ENCODE data around the gene SLC7A10.

SLC7A10 gene

GRCh38 chr19:33225458-33225926 lies at the start of gene SLC7A10:
Gene SLC7A10, minus strand, starts transcription at chr19:33225850. Its CDS starts 147 bp downstream, at chr19:33225703.
- no peak for DNase-seq (ENCODE audit: low spot score)

DNA sequence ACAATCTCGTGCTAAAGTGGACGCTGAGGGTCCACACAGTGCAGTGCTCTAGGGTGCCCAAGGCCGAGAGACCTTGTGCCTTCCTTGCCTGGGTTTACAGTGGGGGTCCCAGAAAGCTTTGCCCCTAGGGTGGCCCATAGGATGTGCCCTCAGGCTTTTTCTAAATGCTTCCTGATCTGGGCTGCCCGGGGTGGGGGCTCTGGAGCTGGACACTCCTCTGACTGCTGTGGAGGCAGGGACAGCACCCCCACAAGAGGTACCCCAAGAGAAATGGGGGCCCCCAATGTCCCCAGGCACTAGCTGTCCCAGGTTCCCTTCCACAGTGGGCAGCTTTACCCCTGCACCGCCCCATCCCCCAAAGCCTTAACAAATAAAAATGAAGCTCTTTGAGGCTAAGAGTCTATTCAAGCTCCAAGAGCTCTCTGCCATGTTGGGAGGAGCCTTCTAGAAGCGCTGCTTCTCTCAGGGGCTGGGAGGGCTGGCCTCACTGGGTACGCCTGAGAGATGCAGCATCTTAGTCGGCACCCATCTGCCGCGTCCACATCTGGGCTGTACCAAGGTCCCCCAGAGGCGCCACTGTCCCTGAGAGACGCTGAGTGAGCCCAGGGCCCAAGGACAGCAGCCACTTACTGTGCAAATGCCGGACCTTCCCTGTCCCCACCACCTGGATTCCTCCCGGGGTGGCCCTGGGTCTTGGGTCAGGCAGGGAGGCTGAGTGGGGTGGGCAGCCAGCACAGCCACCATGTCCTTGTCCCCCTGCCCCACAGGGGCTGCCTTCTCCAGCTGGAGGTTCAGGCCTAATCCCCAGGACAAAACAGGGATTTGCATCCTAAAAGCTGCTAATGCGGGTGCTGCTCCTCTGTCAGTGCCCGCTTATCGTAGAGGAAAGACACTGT lies 49.3 kb upstream of the SLC7A10 start:
- DNase-seq (ENCODE audit: low spot score) = no peak

- no peak for DNase-seq (ENCODE audit: low spot score)
Observed at GRCh38 chr19:33273881-33274662, 48.4 kb upstream of the SLC7A10 start.

DNA sequence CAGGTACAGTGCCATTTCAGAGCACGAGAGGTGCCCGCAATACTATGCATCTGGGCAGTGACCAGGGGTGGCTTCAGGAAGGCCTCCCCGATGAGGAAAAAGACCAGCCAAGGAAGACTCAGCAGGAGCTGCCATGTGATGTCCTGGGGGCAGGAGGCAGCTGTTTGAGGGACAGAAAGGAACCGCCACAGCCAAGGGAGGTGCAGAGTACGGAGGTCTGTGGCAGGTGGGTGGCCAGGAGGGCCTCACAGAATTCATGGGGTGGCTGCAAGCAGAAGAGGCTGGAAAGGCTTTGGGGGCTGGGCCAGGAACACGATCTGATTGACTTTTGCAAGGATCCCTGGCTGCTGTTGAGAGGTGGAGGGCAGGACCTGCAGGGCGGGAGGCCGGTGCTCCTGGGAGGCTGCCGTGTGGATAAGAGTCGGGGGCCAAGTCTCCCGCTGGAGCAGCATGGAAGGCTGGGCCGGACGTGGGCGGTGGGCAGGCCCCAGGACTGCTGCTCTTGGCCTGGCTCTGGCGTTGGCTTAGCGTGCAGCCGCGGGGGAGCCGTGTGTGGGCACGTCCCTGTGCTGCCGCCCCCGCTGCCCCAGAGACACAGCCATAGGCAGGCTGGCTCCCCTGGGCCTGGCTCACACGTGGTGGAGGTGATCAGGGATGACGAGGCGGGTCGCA lies 47.6 kb upstream of the SLC7A10 start:
- DNase-seq (ENCODE audit: low spot score) = no peak

DNA sequence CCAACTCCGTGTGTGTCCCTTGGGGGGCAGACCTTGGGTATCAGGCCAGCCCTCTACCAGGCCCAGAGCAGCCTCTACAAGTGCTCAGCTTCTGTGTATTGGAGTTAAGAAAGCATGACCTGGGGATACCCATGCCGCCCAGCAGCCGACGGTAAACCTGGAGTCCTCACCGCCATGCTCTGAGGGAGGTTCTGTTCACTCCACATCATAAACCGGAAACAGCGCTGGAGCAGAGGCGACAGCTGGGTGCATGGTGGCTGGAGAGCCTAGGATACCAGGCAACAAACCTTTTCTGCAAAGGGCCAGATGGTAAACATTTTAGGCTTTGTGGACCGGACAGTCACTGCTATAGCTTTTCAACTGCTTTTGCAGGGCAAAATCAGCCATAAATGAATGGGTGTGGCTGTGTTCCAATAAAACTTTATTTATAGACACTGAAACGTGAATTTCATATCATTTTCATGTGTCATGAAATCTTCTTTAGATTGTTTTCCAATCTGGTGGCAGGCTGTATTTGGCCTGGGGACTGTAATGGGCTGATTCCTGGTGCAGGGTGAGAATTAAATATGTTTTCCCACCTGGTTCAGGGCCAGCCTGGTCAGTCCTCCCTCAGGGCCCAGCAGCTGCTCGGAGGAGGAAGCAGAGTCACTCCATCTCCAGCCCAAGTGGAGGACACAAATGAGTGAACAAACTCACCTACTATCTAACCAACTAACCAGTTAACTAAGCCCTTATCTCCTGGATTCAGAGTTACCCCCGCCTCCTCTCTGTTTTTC lies 45.8 kb upstream of the SLC7A10 start:
- no peak for DNase-seq (ENCODE audit: low spot score)

- DNase-seq (ENCODE audit: low spot score) = no peak
Observed at GRCh38 chr19:33270769-33271168, 45.1 kb upstream of the SLC7A10 start.

GRCh38 chr19:33269016-33269415 lies 43.4 kb upstream of the SLC7A10 start:
- DNase-seq (ENCODE audit: low spot score) = no peak

GRCh38 chr19:33268162-33268991 lies 42.7 kb upstream of the SLC7A10 start:
- DNase-seq (ENCODE audit: low spot score) = no peak

GRCh38 chr19:33267706-33268105 lies 42.1 kb upstream of the SLC7A10 start:
- no peak for DNase-seq (ENCODE audit: low spot score)

GRCh38 chr19:33266974-33267484 lies 41.4 kb upstream of the SLC7A10 start:
- no peak for DNase-seq (ENCODE audit: low spot score)

GRCh38 chr19:33264881-33265445 lies 39.3 kb upstream of the SLC7A10 start:
- DNase-seq (ENCODE audit: low spot score) = no peak

- no peak for DNase-seq (ENCODE audit: low spot score)
Observed at GRCh38 chr19:33263325-33264023, 37.8 kb upstream of the SLC7A10 start.

DNA sequence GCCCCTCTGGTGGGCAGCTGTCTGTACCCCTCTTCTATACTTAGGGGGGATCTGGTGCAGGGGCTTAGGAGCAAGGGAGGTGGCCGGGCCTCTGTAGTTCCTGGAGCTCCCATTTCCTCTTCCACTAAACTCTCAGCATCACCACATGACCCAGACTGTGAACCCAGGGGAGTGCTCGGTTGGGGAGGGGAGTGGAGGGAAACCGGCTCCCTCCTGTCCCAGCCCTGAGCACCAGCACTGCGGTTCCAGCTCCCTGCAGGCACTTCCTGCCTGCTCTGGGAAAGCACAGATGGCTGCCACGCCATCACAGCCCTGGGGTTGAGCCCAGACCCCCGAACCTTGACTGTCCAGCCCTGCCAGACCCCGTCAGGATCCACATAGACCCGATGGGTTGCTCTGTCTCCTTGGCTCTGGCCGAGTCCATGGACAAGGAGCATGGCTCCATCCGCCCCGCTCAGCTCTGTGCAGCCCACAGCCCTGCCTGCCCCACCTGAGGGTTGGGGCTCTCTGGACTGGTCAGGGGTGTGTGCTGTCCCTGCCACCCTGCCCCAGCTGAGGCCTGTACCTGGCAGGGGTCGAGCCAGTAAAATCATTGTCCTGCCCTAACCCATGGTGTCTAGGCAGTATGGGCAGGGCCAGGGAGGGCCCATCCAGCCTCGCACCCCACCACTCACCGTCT lies 36.0 kb upstream of the SLC7A10 start:
- no peak for DNase-seq (ENCODE audit: low spot score)

GRCh38 chr19:33260628-33261418 lies 35.2 kb upstream of the SLC7A10 start:
- no peak for DNase-seq (ENCODE audit: low spot score)

DNA sequence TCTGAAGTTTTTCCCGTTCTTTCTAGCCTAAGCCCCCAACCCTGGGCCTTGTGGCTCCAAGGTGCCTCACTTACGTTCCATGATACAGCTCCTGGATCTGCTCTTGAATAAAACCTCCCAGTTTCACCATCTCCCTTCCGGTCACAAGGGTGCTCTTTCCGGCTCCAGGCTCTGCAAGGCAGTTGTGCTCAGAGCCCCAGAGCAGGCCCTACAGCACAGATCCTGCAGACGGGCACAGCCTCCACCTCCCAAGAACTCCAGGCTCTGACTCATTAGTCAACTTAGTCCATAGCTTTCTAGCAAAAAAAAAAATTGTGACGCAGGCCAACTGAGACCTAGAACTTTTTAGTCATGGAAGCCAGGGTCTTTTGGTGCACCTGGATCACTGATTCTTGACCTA lies 33.9 kb upstream of the SLC7A10 start:
- DNase-seq (ENCODE audit: low spot score) = no peak

DNA sequence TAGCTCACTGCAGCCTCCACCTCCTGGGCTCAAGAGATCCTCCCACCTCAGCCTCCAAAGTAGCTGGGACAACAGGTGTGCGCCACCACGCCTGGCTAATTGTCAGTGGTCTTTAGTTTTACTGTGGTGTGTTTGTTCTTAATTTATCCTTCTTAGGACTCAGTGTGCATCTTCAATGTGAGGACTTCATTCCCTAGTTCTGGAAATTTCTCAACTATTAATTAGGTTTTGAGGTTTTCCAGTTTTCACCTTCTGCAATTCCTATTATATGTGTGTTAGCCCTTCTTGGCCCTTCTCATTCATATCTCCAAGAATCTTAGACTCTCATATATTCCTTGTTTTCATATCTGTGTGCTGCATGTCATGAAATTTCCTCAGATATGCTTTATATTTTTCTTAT lies 32.2 kb upstream of the SLC7A10 start:
- DNase-seq (ENCODE audit: low spot score) = no peak

DNA sequence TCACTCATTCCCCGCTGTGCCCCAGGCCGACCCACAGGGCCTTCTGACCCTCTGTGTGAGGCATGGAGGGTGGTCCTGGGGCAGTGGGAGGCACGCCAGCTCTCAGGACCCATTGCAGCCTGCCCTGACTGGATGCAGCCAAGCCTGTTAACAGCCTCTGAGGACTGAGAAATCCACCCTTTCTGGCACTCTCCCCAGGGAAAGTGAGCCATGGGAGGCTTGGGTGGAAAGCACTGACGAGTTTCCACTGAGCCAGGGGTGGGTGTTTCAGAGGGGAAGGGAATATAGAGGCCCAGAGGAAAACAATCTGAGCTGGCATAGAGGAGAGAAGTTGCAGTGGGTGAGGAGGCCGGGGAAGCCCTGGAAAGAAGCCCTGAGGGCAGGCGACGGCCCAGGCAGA lies 30.6 kb upstream of the SLC7A10 start:
- DNase-seq (ENCODE audit: low spot score) = no peak

DNA sequence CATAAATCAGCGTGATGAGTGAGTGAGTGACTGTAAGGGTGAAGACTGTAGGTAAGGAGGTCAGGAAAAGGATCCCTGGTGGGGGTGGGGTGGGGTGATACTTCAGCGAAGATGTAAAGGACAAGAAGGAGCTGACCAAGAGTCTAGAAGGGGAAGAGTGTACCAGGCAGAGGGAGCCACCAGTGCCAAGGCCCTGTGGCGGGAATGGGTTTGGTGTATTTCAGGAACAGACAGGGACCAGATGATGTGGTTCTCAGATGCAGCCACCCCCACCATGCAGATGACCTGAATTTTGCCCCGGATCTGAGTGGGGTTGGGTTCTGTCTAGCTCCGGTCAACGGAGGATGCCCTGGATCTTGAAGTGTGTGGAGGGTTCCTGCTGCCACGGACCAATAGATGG lies 30.1 kb upstream of the SLC7A10 start:
- DNase-seq (ENCODE audit: low spot score) = no peak

Measured in CD4-positive, alpha-beta T cell treated with Interleukin-6 at 100 ng/mL for 8 hours (primary cell).